Spleen (tissue), 7 donors: Measurements from ENCODE around the gene STX18.

ENCODE experiments used
- POLR2AphosphoS5 ChIP-seq, 3 donors: sonication (generic); formaldehyde crosslinking; IDR thresholded peaks; one replicate each; pipeline ENCODE4 v1.5.1; 2017; ENCODE audit warnings: antibody characterized with exemption in 3 of 3
- TF ChIP-seq, protein P1 (sequence below), 11 experiments: fragments of 200-600 bp in 7 of 11; fragments of 450-650 bp in 4 of 11; sonication (generic) in 4 of 11; IDR thresholded peaks in 8 of 11; conservative IDR thresholded peaks in 3 of 11; 1 replicate in 7 of 11; 2 replicates in 4 of 11; pipeline versions ENCODE4 v1.4.0 to v1.8.0; 2016 to 2021; ENCODE audit warnings: antibody characterized with exemption in 11 of 11, inconsistent platforms in 4 of 11, mild to moderate bottlenecking in 1 of 11
- donor health status: DM: no; HTN: no; CAD: no; lungs with moderate emphysema.
- donor health status: DM: no; HTN: no; CAD: no.
- donor health status: DM: no; HTN: no; CAD: no.

DNA sequence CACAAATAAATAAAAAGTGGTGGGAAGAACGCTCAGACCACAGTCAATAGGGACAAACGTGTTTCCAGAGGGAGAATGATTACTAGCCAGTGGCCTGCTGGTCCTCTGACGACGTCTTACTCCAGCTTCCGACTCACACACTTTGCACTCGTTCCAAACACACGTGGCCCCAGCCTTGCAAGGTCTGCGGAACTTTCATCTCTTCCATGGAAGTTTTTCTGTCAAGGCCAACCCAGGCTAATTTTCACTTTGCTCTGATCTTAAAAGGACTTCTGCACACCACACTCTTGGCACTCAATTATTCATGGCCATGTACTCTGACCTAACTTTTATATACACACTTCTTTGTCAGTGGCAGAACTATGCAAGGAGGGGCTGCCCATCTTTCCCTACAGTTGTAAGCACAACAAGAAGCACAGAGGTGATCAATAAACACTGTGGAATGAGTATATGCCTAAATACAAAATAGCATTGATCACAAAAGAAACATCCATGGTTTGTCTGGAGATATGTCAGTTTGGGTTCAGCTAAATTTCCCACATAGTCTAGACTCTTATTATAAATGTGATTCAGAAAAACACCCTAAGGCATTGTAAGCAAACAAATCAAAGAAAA, 69.4 kb downstream of the STX18 start:
- TF ChIP-seq POLR2AphosphoS5 (IDR thresholded peaks at IDR 0.05): no peak
- TF ChIP-seq, protein P1, sequence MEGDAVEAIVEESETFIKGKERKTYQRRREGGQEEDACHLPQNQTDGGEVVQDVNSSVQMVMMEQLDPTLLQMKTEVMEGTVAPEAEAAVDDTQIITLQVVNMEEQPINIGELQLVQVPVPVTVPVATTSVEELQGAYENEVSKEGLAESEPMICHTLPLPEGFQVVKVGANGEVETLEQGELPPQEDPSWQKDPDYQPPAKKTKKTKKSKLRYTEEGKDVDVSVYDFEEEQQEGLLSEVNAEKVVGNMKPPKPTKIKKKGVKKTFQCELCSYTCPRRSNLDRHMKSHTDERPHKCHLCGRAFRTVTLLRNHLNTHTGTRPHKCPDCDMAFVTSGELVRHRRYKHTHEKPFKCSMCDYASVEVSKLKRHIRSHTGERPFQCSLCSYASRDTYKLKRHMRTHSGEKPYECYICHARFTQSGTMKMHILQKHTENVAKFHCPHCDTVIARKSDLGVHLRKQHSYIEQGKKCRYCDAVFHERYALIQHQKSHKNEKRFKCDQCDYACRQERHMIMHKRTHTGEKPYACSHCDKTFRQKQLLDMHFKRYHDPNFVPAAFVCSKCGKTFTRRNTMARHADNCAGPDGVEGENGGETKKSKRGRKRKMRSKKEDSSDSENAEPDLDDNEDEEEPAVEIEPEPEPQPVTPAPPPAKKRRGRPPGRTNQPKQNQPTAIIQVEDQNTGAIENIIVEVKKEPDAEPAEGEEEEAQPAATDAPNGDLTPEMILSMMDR (IDR thresholded peaks at IDR 0.05 in 8 of 11, conservative IDR thresholded peaks at IDR 0.05 in 3 of 11): no peak
